ENCODE data around the gene UBASH3B.
A peak's percentile ranks its signal among the peaks of the same experiment; 100 is the strongest.
"Not testable (repeated sequence)": the region's sequence is repeated elsewhere in the genome, so short reads cannot be mapped to it uniquely, and the experiment has no call there.

Gene UBASH3B

GRCh38 chr11:122820158-122820557, 164.6 kb downstream of the UBASH3B start:
- no peak for DNase-seq

DNA sequence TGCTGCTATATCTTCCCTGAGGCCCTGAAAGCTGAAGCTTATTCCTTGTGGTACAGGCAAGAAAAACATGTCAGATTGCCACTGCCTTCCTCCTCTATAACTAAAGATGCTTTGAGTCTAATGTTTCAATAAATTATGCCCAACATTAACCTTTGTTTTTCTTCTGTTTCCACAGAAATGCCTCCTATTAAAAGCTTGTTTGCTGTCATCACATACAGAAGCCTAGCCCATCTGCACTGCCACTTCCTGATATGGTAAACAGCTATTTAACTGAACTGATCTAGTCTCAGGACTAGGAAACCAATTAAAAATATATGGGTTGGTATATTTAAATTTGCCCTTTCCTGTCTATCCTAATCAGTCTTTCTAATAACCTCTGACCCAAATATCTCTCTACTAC, 165.6 kb downstream of the UBASH3B start:
- DNase-seq, result no peak

DNA sequence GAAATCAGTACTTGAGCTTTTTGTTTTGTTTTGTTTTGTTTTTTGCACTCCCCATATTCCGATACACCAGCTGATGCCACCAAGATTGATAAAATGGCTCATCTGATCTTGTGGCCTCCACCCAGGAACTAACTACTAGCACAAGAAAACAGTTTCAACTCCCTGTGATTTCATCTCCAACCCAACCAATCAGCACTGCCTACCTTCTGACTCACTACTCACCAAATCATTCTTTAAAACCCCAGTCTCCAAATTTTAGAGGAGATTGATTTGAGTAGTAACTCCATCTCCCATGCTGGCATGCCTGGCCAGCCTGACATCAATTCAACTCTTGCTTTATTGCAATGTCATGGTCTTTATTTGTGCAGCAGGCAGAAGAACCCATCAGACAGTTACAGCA, 166.7 kb downstream of the UBASH3B start:
- no peak for DNase-seq

DNA sequence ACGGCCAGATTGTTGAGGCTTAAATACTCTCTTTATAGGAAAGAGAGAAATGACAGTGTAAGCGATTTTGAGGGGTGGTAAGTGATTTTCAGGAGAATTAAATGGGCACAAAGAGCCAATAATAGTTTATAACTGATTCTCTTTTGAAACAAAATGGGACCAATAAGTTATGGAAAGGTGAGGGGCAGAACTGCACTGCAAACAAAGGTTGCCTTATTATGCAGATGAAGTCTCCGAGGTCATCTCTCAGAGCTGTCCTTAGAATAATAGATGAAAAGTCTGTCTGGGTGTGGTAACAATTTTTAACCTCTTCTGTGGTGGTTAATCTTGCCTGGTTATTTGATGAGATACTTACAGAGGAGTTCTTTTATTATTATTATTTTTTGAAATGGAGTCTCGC, 168.0 kb downstream of the UBASH3B start:
- DNase-seq, result no peak

DNA sequence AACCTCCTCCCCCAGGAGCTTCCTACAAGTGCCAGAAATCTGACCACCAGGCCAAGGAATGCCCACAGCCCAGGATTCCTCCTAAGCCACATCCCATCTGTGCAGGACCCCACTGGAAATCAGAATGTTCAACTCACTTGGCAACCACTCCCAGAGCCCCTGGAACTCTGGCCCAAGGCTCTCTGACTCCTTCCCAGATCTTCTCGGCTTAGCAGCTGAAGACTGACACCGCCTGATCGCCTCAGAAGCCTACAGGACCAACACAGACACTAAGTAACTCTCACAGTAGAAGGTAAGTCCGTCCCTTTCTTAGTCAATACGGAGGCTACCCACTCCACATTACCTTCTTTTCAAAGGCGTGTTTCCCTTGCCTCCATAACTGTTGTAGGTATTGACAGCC, 173.8 kb downstream of the UBASH3B start:
- not testable (repeated sequence) for DNase-seq

DNA sequence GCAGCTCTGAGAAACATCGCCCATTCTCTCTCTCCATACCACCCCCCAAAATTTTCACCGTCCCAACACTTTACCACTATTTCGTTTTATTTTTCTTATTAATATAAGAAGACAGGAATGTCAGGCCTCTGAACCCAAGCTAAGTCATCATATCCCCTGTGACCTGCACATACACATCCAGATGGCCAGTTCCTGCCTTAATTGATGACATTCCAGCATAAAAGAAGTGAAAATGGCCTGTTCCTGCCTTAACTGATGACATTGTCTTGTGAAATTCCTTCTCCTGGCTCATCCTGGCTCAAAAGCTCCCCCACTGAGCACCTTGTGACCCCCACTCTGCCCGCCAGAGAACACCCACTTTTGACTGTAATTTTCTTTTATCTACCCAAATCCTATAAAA, 176.8 kb downstream of the UBASH3B start:
- not testable (repeated sequence) for DNase-seq

- DNase-seq, result no peak
Observed at GRCh38 chr11:122832721-122833470, 177.4 kb downstream of the UBASH3B start.

GRCh38 chr11:122833846-122834464, 178.4 kb downstream of the UBASH3B start:
- DNase-seq, result no peak

DNA sequence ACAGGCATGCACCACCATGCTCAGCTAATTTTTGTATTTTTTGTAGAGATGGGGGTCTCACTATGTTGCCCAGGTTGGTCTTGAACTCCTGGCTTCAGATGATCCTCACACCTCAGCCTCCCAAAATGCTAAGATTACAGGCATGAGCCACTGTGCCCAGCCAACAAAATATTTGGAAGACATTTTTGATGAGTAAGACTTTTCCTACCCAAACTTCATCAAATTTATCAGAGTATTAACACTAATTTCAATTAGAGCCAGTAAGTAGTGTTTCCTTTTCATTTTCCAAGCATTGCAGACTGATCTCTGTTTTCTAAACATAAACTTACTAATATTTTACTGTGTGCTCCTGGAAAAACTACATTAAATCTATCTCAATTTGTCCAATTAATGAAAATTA, 181.4 kb downstream of the UBASH3B start:
- DNase-seq, result no peak

- DNase-seq, result no peak
Observed at GRCh38 chr11:122837528-122838346, 182.2 kb downstream of the UBASH3B start.

DNA sequence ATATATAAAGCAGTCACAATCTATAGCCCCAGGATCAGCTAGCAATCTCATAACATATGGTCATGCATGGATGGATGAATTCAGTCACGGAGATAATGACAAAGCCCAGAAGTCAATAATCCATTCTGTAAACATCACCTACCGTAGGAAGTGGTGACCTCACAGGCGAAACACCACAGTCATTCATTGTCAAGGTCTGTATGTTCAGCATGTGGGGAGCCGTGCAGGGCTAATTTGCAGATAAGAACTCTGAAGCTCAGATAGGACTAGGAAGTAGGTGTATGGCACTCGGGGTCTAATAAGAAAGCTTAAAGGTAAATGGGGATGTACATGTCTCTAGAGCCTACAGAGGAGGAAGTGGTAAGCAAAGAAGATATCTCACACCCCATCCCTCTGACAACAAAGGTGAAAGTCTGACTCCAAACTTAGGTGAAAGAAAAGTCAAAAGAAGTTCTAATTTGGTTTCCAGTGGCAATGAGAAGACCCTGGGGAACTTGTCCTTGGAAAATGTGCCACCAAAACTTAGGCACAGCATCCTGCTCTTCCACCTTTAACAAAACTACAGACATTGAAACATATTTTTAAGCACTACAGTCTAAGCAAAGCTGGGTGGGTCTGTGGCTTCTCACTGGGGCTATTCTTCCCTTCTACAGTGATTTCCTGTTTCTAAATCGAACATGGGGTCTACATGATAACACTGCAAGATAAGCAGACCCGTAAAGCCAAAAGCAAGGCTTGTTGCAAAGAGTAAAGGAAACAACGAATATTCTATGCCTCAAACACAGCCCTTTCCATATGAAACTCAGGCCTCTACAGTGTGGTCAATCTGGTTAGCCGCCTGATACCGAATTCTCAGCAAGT, 188.0 kb downstream of the UBASH3B start:
- no peak for DNase-seq

GRCh38 chr11:122847466-122847865, 191.9 kb downstream of the UBASH3B start:
- no peak for DNase-seq

DNA sequence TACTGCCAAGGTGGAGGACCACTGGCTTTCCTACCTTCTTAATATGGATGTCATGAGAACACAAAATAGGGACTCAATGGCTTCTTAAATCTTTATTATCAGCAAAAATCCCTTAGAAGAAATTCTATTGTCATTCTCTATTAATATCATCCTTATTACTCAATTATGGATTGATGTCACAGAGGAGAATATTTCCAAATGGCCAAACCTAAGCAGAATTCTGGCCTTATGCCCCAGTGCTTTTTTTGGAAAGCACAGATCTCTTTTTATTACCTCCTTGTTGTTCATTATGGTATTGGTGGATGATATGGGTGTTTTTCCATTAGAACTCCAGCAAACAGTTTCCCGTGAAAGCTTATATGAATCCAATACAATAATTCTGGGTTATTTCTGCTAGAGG, 192.7 kb downstream of the UBASH3B start:
- DNase-seq, result no peak

GRCh38 chr11:122850076-122850631, 194.6 kb downstream of the UBASH3B start:
- no peak for DNase-seq

GRCh38 chr11:122851366-122851966, 195.9 kb downstream of the UBASH3B start:
- no peak for DNase-seq

DNA sequence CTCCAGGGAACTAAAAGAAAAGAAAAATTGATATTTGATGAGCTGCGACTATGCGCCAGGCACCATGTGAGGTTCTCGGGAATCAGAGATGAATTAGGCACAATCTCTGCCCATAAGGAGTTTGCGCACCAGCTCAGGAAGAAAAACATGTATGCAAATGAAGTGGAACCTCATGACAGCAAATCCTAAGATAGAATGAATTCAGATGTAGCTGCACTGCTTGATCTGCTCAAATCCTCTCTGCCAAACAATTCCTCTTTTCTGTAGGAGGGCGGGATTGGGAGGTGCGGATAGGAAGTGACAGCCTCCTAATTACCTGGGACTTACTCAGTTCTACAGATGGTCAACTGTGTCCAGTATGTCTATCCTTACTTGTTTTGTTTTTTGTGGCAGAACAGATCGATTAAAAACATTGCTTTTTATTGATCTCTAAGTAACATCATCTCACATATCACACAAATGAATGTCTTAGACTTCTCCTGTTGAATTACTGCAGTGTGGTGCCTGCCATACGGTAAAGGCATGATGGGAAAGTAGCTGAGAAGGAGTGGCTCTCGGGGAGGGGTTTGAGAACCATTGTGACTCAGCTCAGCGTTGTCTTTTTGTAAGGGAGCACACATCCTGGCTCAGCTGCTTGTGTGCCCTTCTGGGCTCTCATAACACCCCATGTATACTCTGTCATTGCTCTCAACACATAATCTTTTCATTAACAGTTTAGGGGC, 196.7 kb downstream of the UBASH3B start:
- DNase-seq, result no peak

DNA sequence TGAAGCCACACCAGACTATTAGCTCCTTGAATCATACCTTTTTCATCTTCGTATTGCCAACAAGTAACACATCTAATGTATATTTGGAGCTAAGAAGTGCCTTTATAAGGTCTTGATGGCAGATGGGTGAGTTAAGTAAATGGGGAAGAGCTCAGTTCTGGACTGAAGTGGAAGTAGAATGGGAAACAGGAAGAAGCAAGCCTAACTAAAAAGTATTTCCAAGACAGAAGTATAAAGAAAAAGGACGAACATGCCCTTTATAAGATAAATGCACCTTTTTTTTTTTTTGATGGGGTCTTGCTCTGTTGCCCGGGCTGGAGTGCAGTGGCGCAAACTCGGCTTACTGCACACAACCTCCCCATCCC, 197.3 kb downstream of the UBASH3B start:
- no peak for DNase-seq

DNA sequence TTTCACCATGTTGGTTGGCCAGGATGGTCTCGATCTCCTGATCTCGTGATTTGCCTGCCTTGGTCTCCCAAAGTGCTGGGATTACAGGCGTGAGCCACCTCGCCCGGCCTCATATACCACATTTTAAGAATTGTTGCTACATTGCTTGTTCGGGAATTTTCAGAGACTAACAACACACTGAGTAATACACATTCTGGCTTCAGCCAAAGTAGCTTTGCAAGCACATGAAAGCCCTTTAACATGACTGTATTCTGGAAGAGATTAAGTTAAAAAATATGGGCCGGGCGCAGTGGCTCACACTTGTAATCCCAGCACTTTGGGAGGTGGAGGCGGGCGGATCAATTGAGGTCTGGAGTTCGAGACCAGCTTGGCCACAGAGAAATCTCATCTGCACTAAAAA, 197.7 kb downstream of the UBASH3B start:
- DNase-seq, result no peak

DNA sequence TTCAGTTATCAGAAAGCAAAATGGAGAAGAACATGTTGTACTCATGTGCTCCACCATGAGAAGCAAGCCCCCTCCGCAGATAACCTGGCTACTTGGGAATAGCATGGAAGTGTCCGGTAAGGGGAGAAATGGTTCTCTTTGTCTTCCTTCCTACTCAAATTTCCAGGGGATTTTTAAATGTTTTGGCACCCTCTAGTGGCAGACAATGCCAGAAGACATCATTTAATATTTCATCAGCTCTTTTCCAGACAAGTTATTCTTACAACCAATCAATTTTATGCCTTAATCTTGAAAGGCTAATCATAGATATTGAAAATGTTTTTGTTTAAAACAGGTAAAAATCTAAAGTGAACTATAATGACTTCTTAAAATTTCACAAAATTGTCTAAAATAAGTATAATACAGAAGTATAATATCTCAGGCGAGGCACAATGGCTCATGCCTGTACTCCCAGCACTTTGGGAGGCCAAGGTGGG, 198.5 kb downstream of the UBASH3B start:
- peak; percentile 57 for DNase-seq

- DNase-seq, result no peak
Observed at GRCh38 chr11:122861631-122862030, 206.1 kb downstream of the UBASH3B start.

DNA sequence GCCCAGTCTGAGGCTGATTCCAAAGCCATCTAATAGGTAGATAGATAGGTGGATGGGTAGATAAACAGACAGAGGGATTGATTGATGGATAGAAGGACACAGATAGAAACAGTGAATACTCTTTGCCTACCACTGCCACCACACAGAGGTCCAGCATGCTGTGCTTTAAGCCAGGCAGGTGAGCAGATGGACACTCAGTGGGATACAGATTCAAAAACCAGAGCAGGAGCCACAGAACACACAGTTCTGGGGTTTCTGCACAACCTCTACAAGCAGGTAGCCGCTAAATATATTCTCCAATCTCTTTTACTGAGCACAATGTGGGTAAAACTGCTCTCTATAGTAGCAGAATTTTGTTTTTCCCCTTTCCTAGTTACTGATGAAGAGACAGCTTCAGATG, 206.6 kb downstream of the UBASH3B start:
- DNase-seq, result no peak
